Transverse colon (tissue), 4 donors: ENCODE data around the gene RASAL2.

Source experiments
- CTCF ChIP-seq, 5 experiments: fragments of 200-600 bp in 3 of 5; fragments of 450-650 bp in 2 of 5; sonication (generic) in 3 of 5; IDR thresholded peaks; 1 replicate in 2 of 5; 2 replicates in 3 of 5; pipeline ENCODE4 v1.5.1; 2016 to 2017; ENCODE audit warnings: antibody characterized with exemption in 5 of 5, inconsistent platforms in 3 of 5, mild to moderate bottlenecking in 2 of 5, moderate library complexity in 1 of 5
- POLR2A ChIP-seq: fragments of 450-650 bp; IDR thresholded peaks from one replicate; pipeline ENCODE4 v1.6.1; 2016; ENCODE audit warnings: antibody characterized with exemption, mild to moderate bottlenecking, moderate library complexity
- POLR2AphosphoS5 ChIP-seq, 3 donors: sonication (generic); formaldehyde crosslinking; IDR thresholded peaks; one replicate each; pipeline ENCODE4 v1.6.1; 2016; ENCODE audit warnings: antibody characterized with exemption in 3 of 3

DNA sequence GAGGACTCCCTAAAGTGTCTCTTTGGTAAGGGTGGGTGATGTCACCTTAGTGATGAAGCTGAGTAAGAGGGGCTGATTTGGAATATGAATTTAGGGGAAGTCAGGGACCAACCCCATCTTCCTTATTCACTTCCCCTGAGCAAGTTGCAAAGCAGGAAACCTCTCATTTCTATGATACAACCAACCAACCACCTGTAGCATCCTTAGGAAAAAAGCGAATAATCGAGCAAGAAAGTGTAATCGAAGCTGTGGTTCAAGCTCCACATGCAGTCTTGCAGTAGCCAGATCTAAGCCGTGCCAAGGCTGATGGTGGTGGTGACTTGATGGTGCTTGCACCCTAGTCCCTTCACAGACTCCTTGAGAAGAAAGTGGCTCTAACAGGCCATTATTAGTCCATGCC is 422.2 kb downstream of the RASAL2 start:
- TF ChIP-seq POLR2A = no peak
- no peak for TF ChIP-seq CTCF (IDR thresholded peaks at IDR 0.05)
- no peak for TF ChIP-seq POLR2AphosphoS5 (IDR thresholded peaks at IDR 0.05)
